ENCODE results near the gene SAMD10. TPM values are rescaled to one million over a fixed set of nuclear protein-coding genes. Genes with fewer than 3 reads are reported as not detected.
A peak's percentile ranks its signal among the peaks of the same experiment; 100 is the strongest.
"Not testable (repeated sequence)": the region's sequence is repeated elsewhere in the genome, so short reads cannot be mapped to it uniquely, and the experiment has no call there.

The SAMD10 gene
- polyA plus RNA-seq, 1 donor = 7.5 TPM

- DNase-seq = peak; percentile 58
Measured at GRCh38 chr20:63969838-63970713, 9.4 kb downstream of the SAMD10 start, which contains the start of gene ZNF512B. Gene ZNF512B, minus strand, starts transcription at chr20:63969930. Its CDS starts 1,980 bp downstream, at chr20:63967950.

GRCh38 chr20:63968928-63969760, 10.3 kb downstream of the SAMD10 start:
- DNase-seq = no peak

- no peak for DNase-seq
Measured at GRCh38 chr20:63968136-63968927, 11.1 kb downstream of the SAMD10 start.

- no peak for DNase-seq
Measured at GRCh38 chr20:63967330-63968135, 11.9 kb downstream of the SAMD10 start.

- DNase-seq = no peak
Measured at GRCh38 chr20:63966944-63967322, 12.5 kb downstream of the SAMD10 start.

- no peak for DNase-seq
Measured at GRCh38 chr20:63966172-63966943, 13.1 kb downstream of the SAMD10 start.

GRCh38 chr20:63964412-63964811, 15.0 kb downstream of the SAMD10 start:
- DNase-seq = no peak

GRCh38 chr20:63963784-63964301, 15.6 kb downstream of the SAMD10 start:
- no peak for DNase-seq

- no peak for DNase-seq
Measured at GRCh38 chr20:63963348-63963741, 16.1 kb downstream of the SAMD10 start.

GRCh38 chr20:63962426-63963347, 16.8 kb downstream of the SAMD10 start:
- DNase-seq = no peak

- DNase-seq = no peak
Measured at GRCh38 chr20:63961664-63962425, 17.6 kb downstream of the SAMD10 start.

GRCh38 chr20:63960654-63961621, 18.5 kb downstream of the SAMD10 start:
- not testable (repeated sequence) for DNase-seq

GRCh38 chr20:63959699-63960075, 19.8 kb downstream of the SAMD10 start:
- no peak for DNase-seq

- DNase-seq = no peak
Measured at GRCh38 chr20:63958964-63959698, 20.3 kb downstream of the SAMD10 start.

GRCh38 chr20:63958471-63958870, 21.0 kb downstream of the SAMD10 start:
- DNase-seq = no peak

- no peak for DNase-seq
Measured at GRCh38 chr20:63957690-63958441, 21.6 kb downstream of the SAMD10 start.

Measured in left kidney (tissue), 2 donors.